HG03460 (cell line): ENCODE results near the gene TNS4.

ENCODE experiments used
- ATAC-seq: cut with Tn5 transposase; IDR thresholded peaks from one replicate; pipeline ENCODE4 v1.9.1; 2021; ENCODE audit not compliant: unreplicated experiment

Gene TNS4

GRCh38 chr17:40536295-40537171, 35.1 kb upstream of the TNS4 start:
- no peak for ATAC-seq

GRCh38 chr17:40535924-40536294, 34.5 kb upstream of the TNS4 start:
- no peak for ATAC-seq

DNA sequence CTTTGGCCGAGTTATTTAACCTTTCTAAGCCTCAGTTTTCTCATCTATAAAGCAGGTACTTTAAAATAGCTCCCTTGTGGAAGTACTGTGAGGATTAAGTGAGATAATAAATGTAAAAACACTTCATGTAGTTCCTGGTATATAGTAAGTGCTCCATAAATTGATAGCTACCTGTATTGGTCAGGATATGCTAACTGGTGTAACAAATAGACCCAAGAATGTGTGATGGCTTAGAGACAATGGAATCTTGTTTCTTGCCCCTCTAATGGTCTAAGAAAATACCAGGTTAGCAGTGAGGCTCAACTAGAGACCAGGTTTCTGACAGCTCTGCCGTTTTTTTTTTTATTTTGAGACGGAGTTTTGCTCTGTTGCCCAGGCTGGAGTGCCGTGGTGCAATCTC, 34.0 kb upstream of the TNS4 start:
- ATAC-seq, result no peak

GRCh38 chr17:40534371-40535189, 33.2 kb upstream of the TNS4 start:
- ATAC-seq, result no peak

- no peak for ATAC-seq
These were observed 32.5 kb upstream of the TNS4 start for GRCh38 chr17:40533896-40534295.

DNA sequence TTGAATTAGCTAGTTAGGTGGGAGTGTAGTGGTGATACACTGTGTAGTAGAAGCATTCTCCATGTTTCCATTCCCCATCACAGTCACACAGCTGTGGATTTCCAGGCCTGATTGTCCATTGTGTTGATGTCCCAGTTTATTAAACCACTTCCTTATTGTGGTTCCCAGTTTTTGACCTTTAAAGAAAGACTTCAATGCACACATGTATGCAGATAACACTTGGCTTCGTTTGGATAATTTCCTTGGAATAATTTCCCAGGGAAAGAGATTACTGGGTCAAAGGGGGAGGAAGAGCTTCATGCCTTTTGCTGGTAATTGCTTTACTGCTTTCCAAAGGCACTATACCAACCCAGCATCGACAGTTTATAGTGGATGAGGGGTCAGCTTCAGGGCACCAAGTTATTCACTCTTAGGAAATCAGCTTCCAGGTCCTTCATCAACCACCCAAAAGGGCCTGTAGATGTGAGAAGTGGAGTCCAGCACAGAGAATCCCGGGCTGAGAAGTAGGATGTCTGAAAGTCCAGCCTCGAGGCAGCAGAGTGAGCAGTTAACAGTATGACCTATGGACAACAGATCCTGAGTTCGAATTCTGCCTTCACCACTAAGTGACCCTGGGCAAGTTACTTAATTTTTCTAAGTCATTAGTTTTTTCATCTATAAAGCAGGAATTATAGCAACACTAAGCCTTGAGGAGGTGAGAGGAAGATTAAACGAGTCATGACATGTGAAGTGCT, 31.3 kb upstream of the TNS4 start:
- ATAC-seq, result no peak

GRCh38 chr17:40531051-40531991, 29.9 kb upstream of the TNS4 start:
- ATAC-seq, result no peak

DNA sequence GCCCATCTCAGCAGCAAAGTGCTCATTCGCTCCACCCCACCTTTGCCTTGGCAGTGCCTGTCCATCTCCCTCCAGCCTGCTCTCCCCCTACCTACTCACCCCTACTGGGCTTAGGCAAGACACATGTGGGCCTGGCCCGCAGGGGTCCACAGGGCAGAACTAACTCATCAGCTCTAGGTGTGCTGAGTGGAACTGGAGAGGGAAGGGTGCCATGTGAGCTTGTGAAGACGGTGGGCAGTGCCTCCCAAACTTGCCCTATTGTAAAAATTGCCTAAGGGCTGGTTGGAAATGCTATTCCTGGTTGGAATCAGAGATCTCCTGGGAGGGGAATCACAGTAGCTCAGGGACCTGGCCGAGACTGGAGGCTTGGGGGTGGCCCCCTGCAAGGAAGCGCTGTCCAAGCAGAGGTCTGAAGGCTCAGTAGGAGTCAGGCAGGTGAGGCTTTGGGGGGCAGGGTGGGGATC, 29.1 kb upstream of the TNS4 start:
- ATAC-seq, result no peak

DNA sequence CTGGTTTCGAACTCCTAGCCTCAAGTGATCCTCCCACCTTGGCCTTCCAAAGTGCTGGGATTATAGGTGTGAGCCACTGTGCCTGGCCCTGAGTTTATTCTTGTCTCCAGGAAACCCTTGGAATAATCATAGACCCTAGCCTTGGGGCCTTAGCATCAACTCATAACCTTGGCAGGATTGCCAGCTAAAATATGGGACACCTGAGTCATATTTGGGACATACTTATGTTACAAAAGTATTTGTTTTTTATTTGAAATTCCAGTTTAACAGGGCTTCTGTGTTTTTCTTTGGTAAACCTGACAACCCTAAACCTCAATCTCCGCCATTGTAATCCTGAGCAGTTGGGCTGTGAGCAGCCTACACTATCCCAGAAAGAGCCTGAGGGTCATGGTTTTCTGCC, 28.6 kb upstream of the TNS4 start:
- ATAC-seq, result no peak

DNA sequence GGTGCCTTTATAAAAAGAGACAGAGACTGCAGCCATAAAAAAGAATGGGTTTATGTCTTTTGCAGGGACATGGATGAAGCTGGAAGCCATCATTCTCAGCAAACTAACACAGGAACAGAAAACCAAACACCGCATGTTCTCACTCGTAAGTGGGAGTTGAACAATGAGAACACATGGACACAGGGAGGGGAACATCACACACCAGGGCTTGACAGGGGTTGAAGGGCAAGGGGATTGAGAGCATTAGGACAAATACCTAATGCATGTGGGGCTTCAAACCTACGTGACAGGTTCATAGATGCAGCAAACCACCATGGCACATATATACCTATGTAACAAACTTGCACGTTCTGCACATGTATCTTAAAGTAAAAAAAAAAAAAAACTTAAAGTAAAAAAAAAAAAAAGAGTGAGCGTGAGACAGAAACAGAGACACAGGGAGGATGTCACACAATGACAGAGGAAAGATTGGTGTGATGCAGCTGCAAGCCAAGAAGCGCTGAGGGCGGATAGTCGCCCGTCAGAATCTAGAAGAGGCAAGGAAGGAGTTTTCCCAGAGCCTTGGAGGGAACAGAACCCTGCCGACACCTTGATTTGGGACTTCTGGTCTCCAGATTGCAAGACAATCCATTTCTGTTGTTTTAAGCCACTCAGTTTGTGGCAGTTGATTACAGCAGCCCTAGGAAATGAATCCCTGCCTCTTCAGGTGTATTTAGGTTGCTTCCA, 27.4 kb upstream of the TNS4 start:
- no peak for ATAC-seq

- ATAC-seq, result no peak
These were observed 25.2 kb upstream of the TNS4 start for GRCh38 chr17:40526668-40527067.

- no peak for ATAC-seq
These were observed 23.9 kb upstream of the TNS4 start for GRCh38 chr17:40525294-40525693.

DNA sequence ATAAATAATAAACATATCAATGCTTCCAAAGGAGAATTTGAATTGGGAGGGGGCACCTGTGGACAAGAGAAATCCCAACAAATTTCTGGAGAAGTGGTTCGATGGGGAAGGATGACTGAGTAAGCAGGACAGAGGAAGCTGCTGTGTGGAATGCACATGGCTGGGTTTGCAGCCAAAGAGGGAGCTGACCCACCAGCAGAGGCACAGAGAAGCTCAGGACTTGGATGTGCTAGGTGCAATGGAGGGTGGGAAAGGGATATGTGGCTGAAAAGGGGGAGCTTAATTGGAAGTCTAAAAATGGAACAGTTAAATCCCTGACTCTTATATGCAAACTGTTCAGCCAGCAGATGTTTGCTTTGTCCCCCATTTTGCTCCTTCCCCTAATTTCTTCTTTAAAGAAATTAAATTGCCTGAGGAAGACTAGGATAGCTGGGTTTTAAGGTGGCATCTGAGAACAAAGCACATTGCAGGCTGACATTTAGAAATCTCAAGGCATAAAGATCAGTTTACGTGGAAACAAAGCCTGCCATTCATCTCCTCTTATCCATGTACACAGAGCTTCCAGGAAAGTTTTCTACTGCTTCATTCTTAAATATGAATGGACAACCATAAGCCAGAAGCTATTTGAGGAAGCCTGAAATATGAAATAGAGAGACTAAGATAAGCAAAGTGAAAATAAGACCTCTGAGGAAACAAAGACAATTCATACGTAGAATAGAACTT, 23.0 kb upstream of the TNS4 start:
- no peak for ATAC-seq

- ATAC-seq, result no peak
These were observed 21.5 kb upstream of the TNS4 start for GRCh38 chr17:40522961-40523310.

DNA sequence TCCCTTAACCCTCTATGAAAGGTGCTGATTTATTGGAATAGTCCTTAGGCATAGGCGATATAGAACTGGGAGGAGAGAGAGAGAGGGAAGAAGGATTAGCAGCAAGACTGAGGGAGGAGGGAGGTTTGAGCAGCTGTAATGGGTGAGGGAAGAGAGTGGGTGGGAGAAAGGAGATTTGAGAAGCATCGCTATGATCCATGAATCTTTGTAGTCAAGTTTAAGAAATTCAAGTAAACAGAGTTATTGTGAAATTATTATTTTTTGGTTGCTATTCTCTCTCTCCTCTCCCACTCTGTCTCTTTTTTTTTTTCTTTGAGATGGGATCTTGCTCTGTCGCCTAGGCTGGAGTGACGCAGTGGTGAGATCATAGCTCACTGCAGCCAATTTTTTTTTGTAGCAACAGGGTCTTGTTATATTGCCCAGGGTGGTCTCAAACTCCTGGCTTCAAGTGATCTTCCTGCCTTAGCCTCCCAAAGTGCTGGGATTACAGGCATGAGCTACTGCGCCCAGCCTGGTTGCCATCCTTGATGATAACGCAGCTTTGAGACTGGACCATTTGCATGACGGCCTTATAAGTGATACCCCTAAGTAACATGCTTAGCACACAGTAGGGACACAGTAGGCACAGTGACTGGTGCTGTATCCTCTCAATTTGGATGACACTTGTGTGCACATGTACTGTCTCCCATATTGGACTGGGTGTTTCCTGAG, 21.0 kb upstream of the TNS4 start:
- ATAC-seq, result no peak

DNA sequence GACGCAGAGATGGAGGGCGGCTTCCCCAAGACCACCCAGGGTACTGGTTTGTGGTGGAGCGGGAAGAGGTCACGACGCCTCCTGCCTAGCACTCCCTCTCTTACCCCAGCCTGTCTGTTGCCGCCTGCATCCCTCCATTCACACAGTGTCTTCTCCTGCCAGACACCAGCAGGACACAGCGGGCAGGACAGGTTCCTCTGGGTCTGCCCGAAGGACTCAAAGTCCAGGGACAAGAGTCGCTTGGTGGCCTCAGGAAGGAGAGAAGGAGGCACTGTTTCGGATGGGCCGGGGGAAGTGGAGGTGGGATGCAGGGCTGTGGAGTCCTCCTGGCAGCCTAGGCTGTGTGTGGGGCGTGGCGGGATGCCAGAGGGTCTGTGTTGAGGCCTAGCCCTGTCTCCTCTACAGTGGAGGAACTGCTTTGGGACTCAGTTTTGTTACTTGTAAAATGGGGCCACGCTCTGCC, 19.6 kb upstream of the TNS4 start:
- ATAC-seq, result no peak

- ATAC-seq, result no peak
These were observed 17.8 kb upstream of the TNS4 start for GRCh38 chr17:40519089-40519775.
